ENCODE results near the gene SNX25.
"Not testable (repeated sequence)": the region's sequence is repeated elsewhere in the genome, so short reads cannot be mapped to it uniquely, and the experiment has no call there.

SNX25 gene

GRCh38 chr4:185205697-185206342 lies 3.6 kb upstream of the SNX25 start:
- no peak for TF ChIP-seq CTCF (IDR thresholded peaks at IDR 0.05; ENCODE audit: insufficient read depth, missing control alignments)
- FAIRE-seq = no peak
- no peak for DNase-seq (ENCODE audit: insufficient read length, low spot score)

- FAIRE-seq (no peak), DNase-seq (ENCODE audit: insufficient read length, low spot score) (no peak)
- no peak for TF ChIP-seq CTCF (IDR thresholded peaks at IDR 0.05; ENCODE audit: insufficient read depth, missing control alignments)
These were observed 1.9 kb upstream of the SNX25 start for GRCh38 chr4:185207466-185207865.

- not testable (repeated sequence) for FAIRE-seq; DNase-seq (ENCODE audit: insufficient read length, low spot score)
These were observed 379 bp downstream of the SNX25 start for GRCh38 chr4:185209852-185210101.

- TF ChIP-seq CTCF (IDR thresholded peaks at IDR 0.05; ENCODE audit: insufficient read depth, missing control alignments) = no peak
- FAIRE-seq = no peak
- DNase-seq (ENCODE audit: insufficient read length, low spot score) = no peak
These were observed 944 bp downstream of the SNX25 start for GRCh38 chr4:185210102-185210981.

GRCh38 chr4:185211035-185211434 lies 1.6 kb downstream of the SNX25 start:
- no peak for DNase-seq (ENCODE audit: insufficient read length, low spot score)
- TF ChIP-seq CTCF (IDR thresholded peaks at IDR 0.05; ENCODE audit: insufficient read depth, missing control alignments) = no peak
- FAIRE-seq = no peak

GRCh38 chr4:185211641-185212040 lies 2.2 kb downstream of the SNX25 start:
- no peak for DNase-seq (ENCODE audit: insufficient read length, low spot score)
- TF ChIP-seq CTCF (IDR thresholded peaks at IDR 0.05; ENCODE audit: insufficient read depth, missing control alignments) = no peak
- no peak for FAIRE-seq

GRCh38 chr4:185212581-185212980 lies 3.2 kb downstream of the SNX25 start:
- TF ChIP-seq CTCF (IDR thresholded peaks at IDR 0.05; ENCODE audit: insufficient read depth, missing control alignments) = no peak
- FAIRE-seq (no peak), DNase-seq (ENCODE audit: insufficient read length, low spot score) (no peak)
